ENCODE measurements around the gene SRXN1.

SRXN1 gene

GRCh38 chr20:607476-607875, 45.5 kb downstream of the SRXN1 start:
- no peak for DNase-seq (ENCODE audit: low read depth in 2 of 2)

GRCh38 chr20:605237-605636, 47.8 kb downstream of the SRXN1 start:
- no peak for DNase-seq (ENCODE audit: low read depth in 2 of 2)

GRCh38 chr20:603116-603640, 49.8 kb downstream of the SRXN1 start:
- DNase-seq (ENCODE audit: low read depth in 2 of 2) = no peak

GRCh38 chr20:602111-602970, 50.7 kb downstream of the SRXN1 start:
- no peak for DNase-seq (ENCODE audit: low read depth in 2 of 2)

GRCh38 chr20:600736-601135, 52.3 kb downstream of the SRXN1 start:
- DNase-seq (ENCODE audit: low read depth in 2 of 2) = no peak

- DNase-seq (ENCODE audit: low read depth in 2 of 2) = no peak
Observed at GRCh38 chr20:600141-600540, 52.9 kb downstream of the SRXN1 start.

- no peak for DNase-seq (ENCODE audit: low read depth in 2 of 2)
Observed at GRCh38 chr20:598133-598850, 54.7 kb downstream of the SRXN1 start.

GRCh38 chr20:597560-597959, 55.4 kb downstream of the SRXN1 start:
- DNase-seq (ENCODE audit: low read depth in 2 of 2) = no peak

Data from stimulated activated CD8-positive, alpha-beta memory T cell treated with anti-CD3 and anti-CD28 coated beads, Interleukin-15, amount 100 ng/mL, for 4 hours (primary cell).